ENCODE data around the gene ORC6.

The ORC6 gene

GRCh38 chr16:46702030-46702429, 12.6 kb downstream of the ORC6 start:
- DNase-seq: no peak

GRCh38 chr16:46706642-46707041, 17.2 kb downstream of the ORC6 start:
- DNase-seq: no peak

- peak; percentile 56 to 60 for DNase-seq
Measured at GRCh38 chr16:46709469-46710005, 20.1 kb downstream of the ORC6 start.

GRCh38 chr16:46711106-46712058, 21.9 kb downstream of the ORC6 start:
- peak; percentile 22 to 56 for DNase-seq

- peak; percentile 72 to 74 for DNase-seq
Measured at GRCh38 chr16:46712911-46713310, 23.5 kb downstream of the ORC6 start.

GRCh38 chr16:46713634-46714033, 24.2 kb downstream of the ORC6 start:
- no peak for DNase-seq

GRCh38 chr16:46714797-46715591, 25.5 kb downstream of the ORC6 start:
- DNase-seq: no peak

GRCh38 chr16:46715769-46716305, 26.4 kb downstream of the ORC6 start:
- no peak for DNase-seq

- no peak for DNase-seq
Measured at GRCh38 chr16:46717692-46718091, 28.2 kb downstream of the ORC6 start.

GRCh38 chr16:46718214-46718613, 28.8 kb downstream of the ORC6 start:
- no peak for DNase-seq

- no peak for DNase-seq
Measured at GRCh38 chr16:46719528-46719927, 30.1 kb downstream of the ORC6 start.

GRCh38 chr16:46720619-46721018, 31.2 kb downstream of the ORC6 start:
- no peak for DNase-seq

GRCh38 chr16:46721885-46722284, 32.4 kb downstream of the ORC6 start:
- no peak for DNase-seq

GRCh38 chr16:46727184-46727583, 37.7 kb downstream of the ORC6 start:
- no peak for DNase-seq

GRCh38 chr16:46727630-46728029, 38.2 kb downstream of the ORC6 start:
- no peak for DNase-seq

- no peak for DNase-seq
Measured at GRCh38 chr16:46728806-46729205, 39.3 kb downstream of the ORC6 start.

GRCh38 chr16:46729326-46729995, 40.0 kb downstream of the ORC6 start:
- DNase-seq: no peak

GRCh38 chr16:46730126-46730525, 40.7 kb downstream of the ORC6 start:
- DNase-seq: no peak

- DNase-seq: no peak
Measured at GRCh38 chr16:46730801-46731690, 41.6 kb downstream of the ORC6 start.

GRCh38 chr16:46731691-46732555, 42.5 kb downstream of the ORC6 start:
- no peak for DNase-seq

- DNase-seq: no peak
Measured at GRCh38 chr16:46732561-46732960, 43.1 kb downstream of the ORC6 start.
